Measurements from ENCODE around the gene UNC5CL. TPM values are rescaled to one million over a fixed set of nuclear protein-coding genes. Genes with fewer than 3 reads are reported as not detected.
"Not testable (repeated sequence)": the region's sequence is repeated elsewhere in the genome, so short reads cannot be mapped to it uniquely, and the experiment has no call there.

Gene UNC5CL
- total RNA-seq, 3 donors from 2014 or later (not counting 1 experiment from before 2014, with no cell fraction given) = 2.1 to 5.3 (median 4.4) TPM

GRCh38 chr6:41006217-41006616 lies 32.8 kb downstream of the UNC5CL start:
- peak; percentile 63 to 83 (median 77) for ATAC-seq
- not testable (repeated sequence) for H3K27me3 ChIP-seq (ENCODE audit: control insufficient read depth, insufficient read depth, low read length); H3K27ac Mint-ChIP-seq; H3K4me3 ChIP-seq (ENCODE audit: low read length); H3K4me1 Mint-ChIP-seq; H3K9me3 Mint-ChIP-seq; H3K36me3 ChIP-seq (ENCODE audit: control insufficient read depth, insufficient read depth, low read length); H3K9me3 ChIP-seq (ENCODE audit: control insufficient read depth, insufficient read depth, low read length); H3K36me3 Mint-ChIP-seq; H3K4me1 ChIP-seq (ENCODE audit: control insufficient read depth, insufficient read depth, low read length); H3K27ac ChIP-seq (ENCODE audit: low read length); H3K4me3 Mint-ChIP-seq
- peaks cover 22 to 43% of the 10 kb centered on the region in 2 donors for H3K27me3 Mint-ChIP-seq (ENCODE audit: low read depth in 2 of 2)
- intact Hi-C loops (cut with micrococcal nuclease) = loop anchor here (1.0 to 5.0 kb wide), 4 partner anchors 21 to 312 kb away; no protein-coding TSS in a partner anchor
- peak; percentile 86 for TF ChIP-seq CTCF (IDR thresholded peaks at IDR 0.05)
- peak; percentile 39 to 82 for DNase-seq
- WGBS (ENCODE audit: insufficient coverage) = 5% methylated on average over 7 of the region's 7 CpGs

- no peaks in the 10 kb centered on the region for H3K4me1 ChIP-seq (ENCODE audit: control insufficient read depth, insufficient read depth, low read length)
- WGBS (ENCODE audit: insufficient coverage) = 85% methylated on average over 3 of the region's 3 CpGs
- no peak overlapping the region for H3K27ac ChIP-seq (ENCODE audit: low read length)
- Mint-ChIP-seq H3K9me3 (no peaks in the 10 kb centered on the region), H3K36me3 (no peaks in the 10 kb centered on the region), H3K4me3 (no peak overlapping the region), H3K27me3 (ENCODE audit: low read depth in 2 of 2) (peaks cover 24 to 77% of the 10 kb centered on the region in 2 donors), H3K27ac (no peak overlapping the region), H3K4me1 (no peaks in the 10 kb centered on the region)
- no peaks in the 10 kb centered on the region for H3K9me3 ChIP-seq (ENCODE audit: control insufficient read depth, insufficient read depth, low read length)
- TF ChIP-seq CTCF (IDR thresholded peaks at IDR 0.05) = no peak
- intact Hi-C loops (cut with micrococcal nuclease) = no loop called here
- DNase-seq (no peak), ATAC-seq (no peak)
- no peak overlapping the region for H3K4me3 ChIP-seq (ENCODE audit: low read length)
- H3K36me3 ChIP-seq (ENCODE audit: control insufficient read depth, insufficient read depth, low read length) = no peaks in the 10 kb centered on the region
- H3K27me3 ChIP-seq (ENCODE audit: control insufficient read depth, insufficient read depth, low read length) = no peaks in the 10 kb centered on the region
Observed at GRCh38 chr6:41002168-41002567, 36.9 kb downstream of the UNC5CL start.

GRCh38 chr6:41000248-41000647 lies 38.8 kb downstream of the UNC5CL start:
- H3K27me3 Mint-ChIP-seq (ENCODE audit: low read depth in 2 of 2) = peaks cover 23 to 77% of the 10 kb centered on the region in 2 donors
- whole genome bisulfite sequencing (ENCODE audit: insufficient coverage) = 57% methylated on average over 4 of the region's 4 CpGs

More at GRCh38 chr6:41000248-41000647, 38.8 kb downstream of the UNC5CL start:
- no peaks in the 10 kb centered on the region for H3K36me3 Mint-ChIP-seq
- Histone ChIP-seq H3K9me3 (ENCODE audit: control insufficient read depth, insufficient read depth, low read length) (no peaks in the 10 kb centered on the region), H3K36me3 (ENCODE audit: control insufficient read depth, insufficient read depth, low read length) (no peaks in the 10 kb centered on the region), H3K4me3 (ENCODE audit: low read length) (no peak overlapping the region), H3K27ac (ENCODE audit: low read length) (no peak overlapping the region), H3K4me1 (ENCODE audit: control insufficient read depth, insufficient read depth, low read length) (no peaks in the 10 kb centered on the region), H3K27me3 (ENCODE audit: control insufficient read depth, insufficient read depth, low read length) (no peaks in the 10 kb centered on the region)
- H3K4me3 Mint-ChIP-seq = no peak overlapping the region
- no peak for ATAC-seq
- H3K9me3 Mint-ChIP-seq = no peaks in the 10 kb centered on the region
- H3K4me1 Mint-ChIP-seq = no peaks in the 10 kb centered on the region
- no peak for TF ChIP-seq CTCF (IDR thresholded peaks at IDR 0.05)
- DNase-seq = no peak
- intact Hi-C loops (cut with micrococcal nuclease) = no loop called here
- H3K27ac Mint-ChIP-seq = no peak overlapping the region
